Measurements from ENCODE around the gene MUC21. TPM values are rescaled to one million over a fixed set of nuclear protein-coding genes. Genes with fewer than 3 reads are reported as not detected.
A peak's percentile ranks its signal among the peaks of the same experiment; 100 is the strongest.

Gene MUC21
- total and polyA plus RNA-seq, 7 donors = 0.01 to 0.07 (median 0.07) TPM; not detected in 4

GRCh38 chr6:30940361-30940986 lies 43.0 kb upstream of the MUC21 start, which contains the start of gene MUCL3:
Gene MUCL3 (plus strand): TSS chr6:30940973. CDS start chr6:30941000, 27 bp downstream.
- intact Hi-C loops (cut with DNase I) = no loop called here
- Histone ChIP-seq H3K27ac (no peak within 1 kb of the TSS), H3K4me1 (no peaks in the 10 kb centered on the region), H3K27me3 (ENCODE audit: insufficient read depth in 3 of 3, low read length in 2 of 3) (peaks cover 0 to 24% (median 6%) of the 10 kb centered on the region in 3 donors), H3K4me3 (no peak within 1 kb of the TSS), H3K9me3 (no peaks in the 10 kb centered on the region), H3K36me3 (ENCODE audit: insufficient read depth in 1 of 2, low read depth in 1 of 2) (no peaks in the 10 kb centered on the region)
- DNase-seq = no peak
- 68 to 78% (median 73%) methylated on average over 15 to 16 of the region's 16 CpGs for WGBS, 3 donors
- TF ChIP-seq CTCF (IDR thresholded peaks at IDR 0.05) = no peak
- ATAC-seq = no peak

GRCh38 chr6:30942338-30943060 lies 41.0 kb upstream of the MUC21 start:
- Histone ChIP-seq H3K9me3 (no peaks in the 10 kb centered on the region), H3K36me3 (ENCODE audit: insufficient read depth in 1 of 2, low read depth in 1 of 2) (no peaks in the 10 kb centered on the region), H3K4me1 (no peaks in the 10 kb centered on the region), H3K27me3 (ENCODE audit: insufficient read depth in 3 of 3, low read length in 2 of 3) (peaks cover 0 to 24% (median 6%) of the 10 kb centered on the region in 3 donors), H3K4me3 (no peak overlapping the region), H3K27ac (no peak overlapping the region)
- DNase-seq = peak; percentile 70 to 80
- TF ChIP-seq CTCF (IDR thresholded peaks at IDR 0.05) = peak; percentile 31
- WGBS, 3 donors = 11 to 14% (median 14%) methylated on average over 15 of the region's 15 CpGs
- ATAC-seq = peak; percentile 57 to 85 (median 76)
- intact Hi-C loops (cut with DNase I) = no loop called here

GRCh38 chr6:30944051-30944450 lies 39.5 kb upstream of the MUC21 start:
- no peaks in the 10 kb centered on the region for H3K36me3 ChIP-seq (ENCODE audit: insufficient read depth in 1 of 2, low read depth in 1 of 2)
- H3K27ac ChIP-seq = no peak overlapping the region
- DNase-seq (no peak), ATAC-seq (no peak)
- H3K4me3 ChIP-seq = no peak overlapping the region
- H3K4me1 ChIP-seq = no peaks in the 10 kb centered on the region
- WGBS, 3 donors = 87 to 91% (median 88%) methylated on average over 4 of the region's 4 CpGs
- no peaks in the 10 kb centered on the region for H3K9me3 ChIP-seq
- TF ChIP-seq CTCF (IDR thresholded peaks at IDR 0.05) = no peak
- intact Hi-C loops (cut with DNase I) = no loop called here
- H3K27me3 ChIP-seq (ENCODE audit: insufficient read depth in 3 of 3, low read length in 2 of 3) = peaks cover 0 to 24% (median 6%) of the 10 kb centered on the region in 3 donors

- H3K27me3 ChIP-seq (ENCODE audit: insufficient read depth in 3 of 3, low read length in 2 of 3) = peaks cover 0 to 24% (median 3%) of the 10 kb centered on the region in 3 donors
- H3K4me1 ChIP-seq = no peaks in the 10 kb centered on the region
- H3K36me3 ChIP-seq (ENCODE audit: insufficient read depth in 1 of 2, low read depth in 1 of 2) = no peaks in the 10 kb centered on the region
- TF ChIP-seq CTCF (IDR thresholded peaks at IDR 0.05) = no peak
- DNase-seq (no peak), ATAC-seq (no peak)
- intact Hi-C loops (cut with DNase I) = no loop called here
- H3K4me3 ChIP-seq = no peak overlapping the region
- 82 to 87% (median 84%) methylated on average over 5 of the region's 5 CpGs for WGBS, 3 donors
- H3K27ac ChIP-seq = no peak overlapping the region
- no peaks in the 10 kb centered on the region for H3K9me3 ChIP-seq
Observed at GRCh38 chr6:30945281-30945680, 38.2 kb upstream of the MUC21 start.
